ENCODE data around the gene CACNA1I.

DNA sequence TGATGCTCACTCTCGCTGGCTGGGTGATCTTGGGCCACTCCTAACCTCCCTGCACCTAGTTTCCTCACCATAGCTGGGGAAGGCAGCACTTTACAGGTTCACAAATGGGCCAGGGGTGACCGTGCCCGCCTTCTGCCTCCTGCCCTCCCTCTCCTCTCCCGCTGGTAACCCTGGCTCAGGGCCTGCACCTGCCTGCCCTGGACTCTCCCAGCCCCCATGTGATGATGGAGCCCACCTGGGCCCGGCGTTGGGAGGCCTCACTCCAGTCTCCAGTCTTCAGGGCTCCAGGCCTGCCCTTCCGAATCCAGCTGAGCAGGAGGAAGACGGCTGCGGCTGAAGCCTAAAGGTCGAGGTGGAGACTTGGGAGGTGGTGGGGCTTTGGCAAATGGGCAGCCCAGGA is 152.9 kb downstream of the CACNA1I start:
- TF ChIP-seq, protein P1, sequence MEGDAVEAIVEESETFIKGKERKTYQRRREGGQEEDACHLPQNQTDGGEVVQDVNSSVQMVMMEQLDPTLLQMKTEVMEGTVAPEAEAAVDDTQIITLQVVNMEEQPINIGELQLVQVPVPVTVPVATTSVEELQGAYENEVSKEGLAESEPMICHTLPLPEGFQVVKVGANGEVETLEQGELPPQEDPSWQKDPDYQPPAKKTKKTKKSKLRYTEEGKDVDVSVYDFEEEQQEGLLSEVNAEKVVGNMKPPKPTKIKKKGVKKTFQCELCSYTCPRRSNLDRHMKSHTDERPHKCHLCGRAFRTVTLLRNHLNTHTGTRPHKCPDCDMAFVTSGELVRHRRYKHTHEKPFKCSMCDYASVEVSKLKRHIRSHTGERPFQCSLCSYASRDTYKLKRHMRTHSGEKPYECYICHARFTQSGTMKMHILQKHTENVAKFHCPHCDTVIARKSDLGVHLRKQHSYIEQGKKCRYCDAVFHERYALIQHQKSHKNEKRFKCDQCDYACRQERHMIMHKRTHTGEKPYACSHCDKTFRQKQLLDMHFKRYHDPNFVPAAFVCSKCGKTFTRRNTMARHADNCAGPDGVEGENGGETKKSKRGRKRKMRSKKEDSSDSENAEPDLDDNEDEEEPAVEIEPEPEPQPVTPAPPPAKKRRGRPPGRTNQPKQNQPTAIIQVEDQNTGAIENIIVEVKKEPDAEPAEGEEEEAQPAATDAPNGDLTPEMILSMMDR (IDR thresholded peaks at IDR 0.05; ENCODE audit: low read depth, low read length), result no peak
- TF ChIP-seq POLR2A (IDR thresholded peaks at IDR 0.05; ENCODE audit: extremely low read depth, insufficient read length), result no peak
- TF ChIP-seq MYC (IDR thresholded peaks at IDR 0.05; ENCODE audit: low read depth, low read length), result no peak
